HG03159 (cell line): Measurements from ENCODE around the gene ASMTL.
"Not testable (repeated sequence)": the region's sequence is repeated elsewhere in the genome, so short reads cannot be mapped to it uniquely, and the experiment has no call there.

Experiments used
- ATAC-seq: cut with Tn5 transposase; IDR thresholded peaks from one replicate; pipeline ENCODE4 v1.9.1; 2021; ENCODE audit warnings: mild to moderate bottlenecking, moderate library complexity; ENCODE audit not compliant: unreplicated experiment

Gene ASMTL, protein sequence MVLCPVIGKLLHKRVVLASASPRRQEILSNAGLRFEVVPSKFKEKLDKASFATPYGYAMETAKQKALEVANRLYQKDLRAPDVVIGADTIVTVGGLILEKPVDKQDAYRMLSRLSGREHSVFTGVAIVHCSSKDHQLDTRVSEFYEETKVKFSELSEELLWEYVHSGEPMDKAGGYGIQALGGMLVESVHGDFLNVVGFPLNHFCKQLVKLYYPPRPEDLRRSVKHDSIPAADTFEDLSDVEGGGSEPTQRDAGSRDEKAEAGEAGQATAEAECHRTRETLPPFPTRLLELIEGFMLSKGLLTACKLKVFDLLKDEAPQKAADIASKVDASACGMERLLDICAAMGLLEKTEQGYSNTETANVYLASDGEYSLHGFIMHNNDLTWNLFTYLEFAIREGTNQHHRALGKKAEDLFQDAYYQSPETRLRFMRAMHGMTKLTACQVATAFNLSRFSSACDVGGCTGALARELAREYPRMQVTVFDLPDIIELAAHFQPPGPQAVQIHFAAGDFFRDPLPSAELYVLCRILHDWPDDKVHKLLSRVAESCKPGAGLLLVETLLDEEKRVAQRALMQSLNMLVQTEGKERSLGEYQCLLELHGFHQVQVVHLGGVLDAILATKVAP

DNA sequence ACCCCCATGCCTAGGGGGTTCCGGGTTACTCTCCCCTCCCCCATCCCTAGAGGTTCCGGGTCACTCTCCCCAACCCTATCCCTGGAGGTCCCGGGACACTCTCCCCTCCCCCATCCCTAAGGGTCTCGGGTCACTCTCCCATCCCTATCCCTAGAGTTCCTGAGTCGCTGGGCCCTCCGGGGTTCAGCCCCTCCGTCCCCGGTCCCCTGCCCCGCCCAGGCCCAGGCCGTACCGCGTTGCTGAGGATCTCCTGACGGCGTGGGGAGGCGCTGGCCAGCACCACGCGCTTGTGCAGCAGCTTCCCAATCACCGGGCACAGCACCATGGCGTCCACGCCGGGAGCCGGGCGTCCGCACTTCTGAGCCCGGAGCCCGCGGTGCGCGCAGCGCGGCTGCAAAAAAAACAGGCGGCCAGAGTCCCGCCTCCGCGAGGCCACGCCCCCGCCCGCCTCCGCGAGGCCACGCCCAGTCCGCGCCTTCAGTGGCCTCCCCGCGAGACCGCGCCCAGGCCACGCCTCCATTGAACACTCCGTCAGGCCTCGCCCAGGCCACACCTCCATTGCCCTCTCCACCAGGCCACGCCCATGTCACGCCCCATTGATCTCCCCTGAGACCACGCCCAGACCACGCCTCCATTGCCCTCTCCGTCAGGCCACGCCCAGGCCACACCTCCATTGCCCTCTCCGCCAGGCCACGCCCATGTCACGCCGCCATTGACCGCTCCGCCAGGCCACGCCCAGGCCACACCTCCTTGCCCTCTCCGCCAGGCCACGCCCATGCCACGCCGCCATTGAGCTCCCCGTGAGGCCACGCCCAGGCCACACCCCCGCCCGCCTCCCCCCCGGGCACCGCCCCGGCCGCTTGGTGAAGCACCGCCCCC lies at the start of gene ASMTL:
ASMTL (minus strand) TSS at position 394 of the 879 bp plus-strand sequence; CDS start at position 325, 69 bp downstream.
- peak; percentile 57 for ATAC-seq

DNA sequence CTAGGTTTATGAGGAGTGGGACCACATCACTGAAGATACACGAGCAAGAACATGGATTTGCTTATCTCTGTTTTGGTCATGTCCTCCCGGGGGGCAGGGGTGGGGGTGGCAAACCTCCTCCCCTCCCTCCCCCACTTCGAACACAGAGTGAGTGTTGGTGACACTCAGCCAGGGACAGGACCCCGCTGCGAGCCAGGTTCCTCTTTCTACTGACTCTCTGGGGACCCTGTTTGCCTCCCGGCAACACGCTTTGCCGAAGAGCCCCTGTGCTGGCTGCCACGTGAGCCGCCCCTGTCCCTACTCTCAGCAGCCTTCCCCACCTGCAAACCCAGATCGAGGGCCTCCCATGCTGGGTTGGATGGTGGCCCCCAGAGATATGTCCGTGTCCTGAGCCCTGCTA lies 49.5 kb upstream of the ASMTL start:
- ATAC-seq: peak; percentile 60

DNA sequence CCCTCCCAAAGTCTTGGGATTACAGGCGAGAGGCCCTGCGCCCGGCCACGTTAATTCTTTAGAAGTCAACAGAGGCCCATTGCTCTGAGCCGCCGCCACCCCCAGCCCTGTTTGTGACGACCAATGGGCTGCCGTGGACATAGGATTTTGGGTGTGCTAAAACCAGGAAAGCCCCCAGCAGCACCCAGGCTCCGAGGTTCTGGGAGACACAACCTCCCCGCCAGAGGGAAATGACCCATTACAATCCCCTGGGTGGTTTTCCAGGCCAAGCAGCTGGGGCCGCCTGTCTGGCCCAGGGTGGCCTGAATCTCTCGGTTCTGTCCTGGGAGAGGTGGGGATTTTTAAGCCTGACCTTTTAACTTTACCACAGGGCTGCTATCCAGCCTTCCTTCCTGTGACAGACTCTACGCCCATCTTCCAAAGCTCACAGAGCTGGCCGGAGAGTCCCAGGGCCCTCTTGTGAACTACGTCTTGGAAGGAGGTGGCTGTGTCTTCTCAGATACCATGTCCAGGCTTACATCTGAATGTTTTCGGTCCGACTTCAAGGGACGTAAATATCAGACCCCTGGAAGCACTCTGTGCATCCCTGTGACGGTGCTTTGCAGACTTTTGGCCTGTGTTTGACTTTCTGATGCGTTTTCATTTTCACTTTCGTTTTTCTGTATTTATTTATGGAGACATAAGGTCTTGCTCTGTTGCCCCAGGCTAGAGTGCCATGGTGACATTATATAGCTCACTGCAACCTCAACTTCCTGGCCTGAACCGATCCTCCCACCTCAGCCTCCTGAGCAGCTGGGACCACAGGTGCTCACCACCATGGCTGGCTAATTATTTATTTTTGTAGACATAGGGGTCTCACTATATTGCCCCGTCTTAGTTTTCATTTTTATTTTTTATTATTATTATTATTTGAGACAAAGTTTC lies 48.3 kb upstream of the ASMTL start:
- ATAC-seq: peak; percentile 72

DNA sequence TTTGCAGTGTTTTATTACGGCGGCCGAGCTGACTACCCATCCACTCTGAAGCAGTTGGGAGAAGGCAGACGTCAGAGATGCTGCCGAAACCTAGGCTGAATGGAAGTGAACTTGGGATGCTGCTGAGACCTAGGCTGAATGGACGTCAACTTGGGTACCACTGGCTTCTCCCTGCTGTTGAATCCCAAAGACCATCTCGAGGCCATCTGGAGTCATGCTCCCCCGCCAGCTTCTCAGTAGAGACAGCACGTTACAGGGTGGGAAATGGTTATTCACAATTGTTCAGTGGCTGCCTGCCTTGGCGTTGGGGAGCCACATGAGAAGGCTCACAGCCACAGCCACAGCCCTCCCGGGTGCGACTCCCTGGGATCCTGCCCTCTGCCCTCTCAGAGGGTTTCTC lies 43.4 kb upstream of the ASMTL start:
- no peak for ATAC-seq

DNA sequence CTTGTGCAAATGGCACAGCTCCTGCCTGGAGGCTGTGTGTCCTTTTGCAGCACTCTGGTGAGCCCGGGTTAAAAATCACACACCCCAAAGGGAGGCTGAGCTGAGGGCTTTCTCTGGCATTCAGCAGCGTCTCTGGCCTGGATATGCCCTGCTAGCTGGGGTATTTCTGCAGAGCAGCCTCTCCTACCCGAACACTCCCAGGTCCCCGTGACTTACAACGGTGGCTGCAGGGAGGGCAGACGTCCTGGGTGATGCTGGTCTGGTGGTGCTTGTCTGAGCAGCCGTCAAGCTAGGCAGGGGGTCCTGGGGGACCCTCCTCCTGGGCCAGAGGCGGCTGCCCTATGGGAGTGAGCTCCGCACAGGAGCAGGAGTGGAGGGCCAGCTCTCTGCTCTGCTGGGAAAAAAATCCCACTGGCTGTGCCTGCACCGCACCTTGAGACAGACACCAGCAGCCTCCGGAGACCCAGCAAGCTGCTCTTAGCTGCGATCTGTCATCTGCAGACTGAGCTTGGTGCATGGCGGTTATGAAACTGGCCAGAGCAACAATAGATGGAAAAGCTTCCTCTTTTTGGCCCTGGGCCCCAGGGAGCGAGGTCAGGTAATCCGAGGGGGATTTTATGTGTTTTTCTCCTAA lies 41.3 kb upstream of the ASMTL start:
- ATAC-seq: peak; percentile 50

DNA sequence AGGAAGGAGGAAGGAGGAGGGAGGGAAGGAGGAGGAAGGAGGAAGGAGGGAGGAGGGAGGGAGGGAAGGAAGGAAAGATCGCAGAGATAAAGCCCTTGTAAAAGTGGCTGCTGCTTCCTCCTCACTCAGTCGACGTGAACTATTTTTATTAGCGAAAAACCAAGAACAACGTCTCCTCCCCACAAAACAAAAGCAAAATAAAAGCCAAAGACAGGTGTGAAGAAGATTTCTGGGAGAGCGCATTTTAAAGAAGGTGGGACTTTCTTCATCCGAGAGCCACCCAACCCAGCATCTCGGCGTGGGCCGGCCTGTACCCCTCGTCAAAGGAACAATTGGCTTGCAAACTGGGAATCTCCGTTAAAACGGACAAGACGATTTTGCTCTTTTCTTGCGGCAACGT lies 40.7 kb upstream of the ASMTL start:
- ATAC-seq: no peak

DNA sequence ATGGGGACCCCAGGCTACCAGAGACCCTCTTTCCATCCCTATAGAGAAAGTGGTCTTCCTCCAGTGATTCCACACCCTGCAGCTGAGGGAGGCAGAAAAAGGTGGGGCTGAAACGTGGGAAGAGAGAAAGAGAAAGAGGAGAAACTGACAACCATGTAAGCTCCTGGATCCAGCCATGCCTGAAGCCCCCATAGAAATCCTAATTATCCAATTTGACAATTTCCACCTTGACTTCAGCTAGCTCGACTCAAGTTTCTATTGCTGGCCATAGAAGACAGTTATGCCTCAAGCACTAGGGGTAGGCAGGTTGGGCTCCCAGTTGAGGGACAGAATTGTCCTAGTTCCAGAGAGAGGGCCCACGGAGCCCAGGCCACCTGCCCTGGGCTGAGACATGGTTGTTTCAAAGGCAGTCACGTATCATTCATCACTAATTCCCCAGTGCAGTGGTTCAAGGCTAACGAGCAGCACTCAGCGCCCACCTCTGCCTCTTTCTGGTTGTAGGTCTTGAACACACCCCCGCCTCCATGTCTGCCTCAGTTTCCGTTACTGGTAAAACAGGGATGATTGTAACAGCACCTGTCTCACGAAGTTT lies 39.8 kb upstream of the ASMTL start:
- ATAC-seq: no peak

DNA sequence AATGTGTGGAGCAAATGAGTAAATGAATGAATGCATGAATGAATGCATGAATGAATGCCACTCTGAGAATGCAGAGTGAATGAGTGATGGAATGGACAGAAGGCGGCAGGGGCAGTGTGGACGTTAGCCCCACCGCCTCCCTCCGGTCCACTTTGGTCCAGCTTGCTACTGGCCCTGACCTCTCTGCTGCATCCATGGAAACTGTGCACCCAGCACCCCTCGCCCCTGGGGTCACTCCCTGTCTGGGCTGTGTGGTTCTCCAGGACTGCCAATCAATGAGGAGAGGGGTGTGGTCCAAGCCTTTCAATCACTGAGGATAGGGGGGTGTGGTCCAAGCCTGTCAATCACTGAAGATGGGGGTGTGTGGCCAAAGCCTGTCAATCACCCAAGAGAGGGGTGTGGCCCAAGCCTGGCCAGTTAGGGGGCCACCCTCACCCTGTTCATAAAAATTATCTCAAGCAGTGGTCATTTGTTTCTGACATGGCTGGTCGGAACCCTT lies 39.2 kb upstream of the ASMTL start:
- peak; percentile 86 for ATAC-seq

DNA sequence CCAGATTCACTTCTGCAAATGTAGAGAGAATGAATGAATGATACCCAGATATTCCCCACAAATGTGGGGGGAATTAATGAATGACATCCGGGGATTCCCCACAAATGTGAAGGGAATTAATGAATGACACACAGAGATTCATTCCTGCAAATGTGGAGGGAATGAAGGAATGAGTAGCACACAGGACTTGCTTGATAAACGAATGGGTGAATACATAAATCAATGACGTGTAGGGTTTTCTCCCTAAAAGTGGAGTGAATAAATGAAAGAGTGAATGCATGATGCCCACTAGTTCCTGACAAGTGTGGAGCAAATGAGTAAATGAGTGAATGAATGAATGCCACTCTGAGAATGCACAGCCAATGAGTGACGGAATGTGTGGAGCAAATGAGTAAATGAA lies 38.5 kb upstream of the ASMTL start:
- ATAC-seq: not testable (repeated sequence)

DNA sequence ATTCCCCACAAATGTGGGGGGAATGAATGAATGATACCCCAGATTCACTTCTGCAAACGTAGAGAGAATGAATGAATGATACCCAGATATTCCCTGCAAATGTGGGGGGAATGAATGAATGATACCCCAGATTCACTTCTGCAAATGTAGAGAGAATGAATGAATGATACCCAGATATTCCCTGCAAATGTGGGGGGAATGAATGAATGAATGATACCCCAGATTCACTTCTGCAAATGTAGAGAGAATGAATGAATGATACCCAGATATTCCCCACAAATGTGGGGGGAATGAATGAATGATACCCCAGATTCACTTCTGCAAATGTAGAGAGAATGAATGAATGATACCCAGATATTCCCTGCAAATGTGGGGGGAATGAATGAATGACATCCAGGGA lies 38.0 kb upstream of the ASMTL start:
- not testable (repeated sequence) for ATAC-seq

DNA sequence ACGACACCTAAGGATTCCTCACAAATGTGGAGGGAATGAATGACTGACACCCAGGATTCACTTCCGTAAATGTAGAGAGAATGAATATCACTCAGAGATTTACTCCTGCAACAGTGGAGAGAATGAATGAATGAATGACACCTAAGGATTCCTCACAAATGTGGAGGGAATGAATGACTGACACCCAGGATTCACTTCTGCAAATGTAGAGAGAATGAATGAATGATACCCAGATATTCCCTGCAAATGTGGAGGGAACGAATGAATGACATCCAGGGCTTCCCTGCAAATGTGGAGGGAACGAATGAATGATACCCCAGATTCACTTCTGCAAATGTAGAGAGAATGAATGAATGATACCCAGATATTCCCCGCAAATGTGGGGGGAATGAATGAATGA lies 36.6 kb upstream of the ASMTL start:
- ATAC-seq: not testable (repeated sequence)

DNA sequence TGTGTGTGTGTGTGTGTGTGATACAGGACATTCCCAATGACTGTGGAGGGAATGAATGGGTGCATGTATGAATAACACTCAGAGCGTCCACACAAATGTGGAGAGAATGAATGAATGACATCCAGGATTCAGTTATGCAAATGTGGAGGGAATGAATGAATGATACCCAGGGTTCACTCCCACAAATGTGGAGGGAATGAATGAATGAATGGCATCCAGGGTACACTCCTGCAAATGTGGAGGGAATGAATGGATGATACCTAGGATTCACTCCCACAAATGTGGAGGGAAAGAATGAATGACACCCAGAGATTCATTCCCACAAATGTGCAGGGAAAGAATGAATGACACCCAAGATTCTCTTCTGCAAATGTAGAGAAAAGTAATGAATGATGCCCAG lies 36.0 kb upstream of the ASMTL start:
- ATAC-seq: no peak

DNA sequence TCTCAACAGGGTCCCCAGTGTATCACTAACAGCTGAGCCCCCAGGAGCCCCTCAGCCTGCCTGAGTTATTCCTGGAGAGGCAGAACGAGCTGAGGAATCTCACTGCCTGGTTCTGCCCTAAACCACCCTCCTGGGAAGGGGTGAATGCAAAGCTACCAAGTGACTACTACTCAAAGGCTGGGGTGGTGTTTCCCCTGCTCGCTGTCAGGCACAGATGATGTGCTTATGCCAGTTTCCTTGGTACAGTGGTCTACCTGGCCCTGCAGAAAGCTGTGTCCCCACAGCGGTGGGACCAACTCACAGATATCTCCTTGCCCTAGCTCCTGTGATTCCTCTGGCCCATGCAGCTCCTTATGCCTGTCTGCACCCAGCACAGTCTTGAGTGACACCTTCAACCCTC lies 35.4 kb upstream of the ASMTL start:
- no peak for ATAC-seq

DNA sequence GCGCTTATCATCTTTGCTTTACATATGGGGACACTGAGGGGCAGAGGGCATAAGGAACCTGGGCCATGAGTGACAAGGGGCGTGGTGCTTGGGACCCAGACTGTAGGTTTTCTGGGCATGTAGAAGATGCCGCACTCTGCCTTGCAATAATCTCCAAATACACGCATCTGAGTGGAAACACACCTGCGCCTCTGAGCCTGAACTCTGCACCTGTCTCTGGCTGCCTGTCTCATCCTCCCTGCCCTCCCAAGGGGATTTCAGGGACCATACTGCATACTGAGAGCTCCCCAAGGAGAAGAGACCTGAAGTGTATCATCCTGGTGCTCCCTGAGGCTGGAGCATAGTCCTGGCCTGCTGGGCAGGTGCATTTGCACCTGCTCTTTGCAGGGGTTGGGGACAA lies 34.7 kb upstream of the ASMTL start:
- ATAC-seq: no peak

DNA sequence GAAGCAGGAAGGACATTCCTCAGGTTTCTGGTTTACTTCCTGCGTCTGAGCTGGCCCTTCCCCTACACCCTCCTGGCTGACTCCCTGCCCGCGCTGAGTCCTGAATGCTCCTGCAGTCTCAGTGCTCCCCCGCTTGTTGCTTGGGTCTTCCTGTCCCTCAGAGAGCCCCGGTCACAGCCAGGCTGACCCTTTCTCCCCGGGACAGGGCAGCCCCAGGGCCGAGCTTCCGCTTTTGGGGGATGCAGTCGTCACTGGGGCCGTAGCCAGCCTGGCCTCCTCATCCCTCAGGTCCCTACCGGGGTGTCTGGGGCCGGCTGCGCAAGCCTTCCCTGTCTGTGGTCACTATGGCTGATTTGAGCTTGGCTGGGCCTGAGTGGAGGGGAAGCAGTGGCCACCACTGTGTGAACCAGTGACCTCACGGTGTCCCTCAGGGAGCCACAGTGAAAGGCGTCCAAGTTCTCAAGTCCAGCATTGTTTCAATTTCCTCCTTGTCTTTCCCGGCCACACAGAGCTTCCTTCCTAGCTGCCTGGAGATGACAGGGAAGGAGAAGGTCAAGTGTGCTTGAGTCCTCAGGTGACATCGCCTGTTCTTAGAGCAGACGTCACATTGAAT lies 34.1 kb upstream of the ASMTL start:
- ATAC-seq: no peak

DNA sequence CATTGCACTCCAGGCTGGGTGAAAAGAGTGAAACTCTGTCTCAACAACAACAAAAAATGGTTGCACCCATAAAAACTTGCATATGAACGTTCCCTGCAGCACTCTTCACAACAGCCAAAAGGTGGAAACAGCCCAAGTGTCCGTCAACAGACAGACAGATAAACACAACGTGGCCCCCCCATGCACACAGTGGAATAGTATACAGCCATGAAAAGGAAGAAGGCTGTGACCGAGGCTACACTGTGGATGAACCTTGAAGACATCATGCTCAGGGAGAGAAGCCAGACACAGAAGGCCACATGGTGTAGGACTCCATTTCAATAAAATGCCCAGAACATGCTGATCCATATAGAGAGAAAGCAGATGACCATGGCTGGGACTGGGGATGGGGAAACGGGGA lies 33.5 kb upstream of the ASMTL start:
- no peak for ATAC-seq

DNA sequence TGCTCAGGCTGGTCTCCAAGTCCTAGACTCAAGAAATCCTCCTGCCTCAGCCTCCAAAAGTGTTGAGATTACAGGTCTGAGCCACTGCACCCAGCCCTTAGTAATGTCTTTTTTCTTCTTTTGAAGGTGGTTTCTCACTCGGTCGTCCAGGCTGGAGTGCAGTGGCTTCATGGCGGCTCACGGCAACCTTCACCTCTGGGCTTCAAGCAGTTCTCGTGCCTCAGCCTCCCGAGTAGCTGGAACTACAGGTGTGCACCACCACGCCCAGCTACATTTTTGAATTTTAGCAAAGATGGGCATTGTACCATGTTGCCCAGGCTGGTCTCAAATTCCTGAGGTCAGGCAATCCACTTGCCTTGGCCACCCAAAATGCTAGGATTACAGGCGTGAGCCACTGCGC lies 32.3 kb upstream of the ASMTL start:
- ATAC-seq: no peak

DNA sequence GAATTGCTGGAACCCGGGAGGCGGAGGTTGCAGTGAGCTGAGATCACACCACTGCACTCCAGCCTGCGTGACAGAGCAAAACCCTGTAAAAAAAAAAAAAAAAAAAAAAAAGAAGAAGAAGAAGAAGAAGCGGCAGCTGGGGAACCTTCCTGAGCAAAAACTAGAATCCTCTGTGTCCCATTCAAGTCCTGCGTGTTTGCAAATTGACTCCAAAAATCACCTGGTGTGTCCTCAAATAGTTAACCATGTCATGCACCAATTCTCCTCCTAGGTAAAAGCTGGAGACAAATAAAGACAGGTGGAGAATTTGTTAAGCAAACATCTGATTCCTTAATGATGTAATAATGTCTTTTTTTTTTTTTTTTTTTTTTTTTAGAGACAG lies 31.9 kb upstream of the ASMTL start:
- peak; percentile 1 for ATAC-seq
